A673 (cell line): ENCODE measurements around the gene DYNLT2. TPM values are rescaled to one million over a fixed set of nuclear protein-coding genes. Genes with fewer than 3 reads are reported as not detected.

ENCODE experiments used
- BruUV-seq: library from RNA; stranded (reverse); fragments of 400-500 nt; replicated peaks from 2 replicates; lab custom pipeline; 2021; lab: Mats Ljungman, UMichigan
- CTCF ChIA-PET: fragments of 300-600 bp; sonication (Branson Sonifier 250); formaldehyde crosslinking; loops from one replicate; lab custom pipeline; 2022; ENCODE audit warnings: antibody characterized with exemption; lab: Charles Lee
- POLR2A ChIA-PET: fragments of 300-600 bp; sonication (Branson Sonifier 250); formaldehyde crosslinking; loops from one replicate; lab custom pipeline; 2022; ENCODE audit warnings: antibody characterized with exemption; ENCODE audit not compliant: low non-redundant PET; lab: Charles Lee
- DNase-seq: peaks from one replicate; pipeline ENCODE4 v3.0.0-alpha.2; 2015; ENCODE audit warnings: low spot score
- H3K27ac ChIP-seq: fragments of 200-600 bp; sonication (generic); 2 replicates; pipeline ENCODE4 v1.5.1; 2016; ENCODE audit warnings: mixed run types, low read depth, mild to moderate bottlenecking, mixed read lengths, antibody characterized with exemption, low read length; ENCODE audit not compliant: poor library complexity, severe bottlenecking
- H3K27me3 ChIP-seq: fragments of 200-600 bp; sonication (generic); replicated peaks from 2 replicates; pipeline ENCODE4 v1.6.1; 2017; ENCODE audit warnings: mixed run types, low read depth, mild to moderate bottlenecking, mixed read lengths, antibody characterized with exemption, low read length; ENCODE audit not compliant: insufficient read depth, poor library complexity
- H3K36me3 ChIP-seq: fragments of 200-600 bp; sonication (generic); 2 replicates; pipeline ENCODE4 v1.6.1; 2016; ENCODE audit warnings: mixed run types, mild to moderate bottlenecking, mixed read lengths, antibody characterized with exemption, low read length; ENCODE audit not compliant: insufficient read depth, poor library complexity, severe bottlenecking
- H3K4me1 ChIP-seq: fragments of 200-600 bp; sonication (generic); 2 replicates; pipeline ENCODE4 v1.6.1; 2017; ENCODE audit warnings: mixed run types, mild to moderate bottlenecking, mixed read lengths, antibody characterized with exemption, low read length; ENCODE audit not compliant: insufficient read depth, poor library complexity, severe bottlenecking
- H3K4me3 ChIP-seq: fragments of 200-600 bp; sonication (generic); 2 replicates; pipeline ENCODE4 v1.5.1; 2016; ENCODE audit warnings: low read depth, mixed run types, mild to moderate bottlenecking, mixed read lengths, low read length; ENCODE audit not compliant: poor library complexity, severe bottlenecking
- H3K9me3 ChIP-seq: fragments of 200-600 bp; sonication (generic); 2 replicates; pipeline ENCODE4 v1.6.1; 2016; ENCODE audit warnings: mixed run types, low read depth, mild to moderate bottlenecking, mixed read lengths, antibody characterized with exemption, low read length; ENCODE audit not compliant: poor library complexity, severe bottlenecking
- CTCF ChIP-seq: fragments of 300-800, 200-600 bp; sonication (generic); conservative IDR thresholded peaks from 2 replicates; pipeline ENCODE4 v1.5.1; 2017; ENCODE audit warnings: low read depth, mild to moderate bottlenecking, antibody characterized with exemption, low read length, moderate library complexity, mixed read lengths
- EZH2 ChIP-seq: fragments of 200-600 bp; sonication (generic); IDR thresholded peaks from 2 replicates; pipeline ENCODE4 v1.6.1; 2017; ENCODE audit warnings: borderline replicate concordance, low read depth, mild to moderate bottlenecking, mixed read lengths, antibody characterized with exemption, low read length; ENCODE audit not compliant: poor library complexity, severe bottlenecking
- intact Hi-C: fragments of 100-400 bp; cut with micrococcal nuclease; formaldehyde crosslinking; loops from one replicate; pipeline ENCODE4 v1.10.0; 2022; ENCODE audit not compliant: unreplicated experiment
- total RNA-seq: library from RNA; stranded (reverse); gene quantifications from 2 replicates; pipeline ENCODE4 v1.2.3, GENCODE V29; 2021

DYNLT2 gene
- total RNA-seq, 1 experiment from 2014 or later = 2.4 TPM

- no peaks in the 10 kb centered on the region for H3K9me3 ChIP-seq
- H3K4me1 ChIP-seq = peaks cover 8% of the 10 kb centered on the region
- no peak overlapping the region for H3K4me3 ChIP-seq
- no peaks in the 10 kb centered on the region for H3K27me3 ChIP-seq
- H3K27ac ChIP-seq = no peak overlapping the region
- no TSS peak for BruUV-seq
- TF ChIP-seq EZH2 (no peak), CTCF (no peak)
- POLR2A ChIA-PET = no interaction called here
- DNase-seq = no peak
- intact Hi-C loops = no loop called here
- no peaks in the 10 kb centered on the region for H3K36me3 ChIP-seq
- CTCF ChIA-PET = no interaction called here
Observed at GRCh38 chr6:169785566-169785965, 34.2 kb upstream of the DYNLT2 start.

- no peak overlapping the region for H3K27ac ChIP-seq
- TF ChIP-seq CTCF (no peak), EZH2 (no peak)
- no peaks in the 10 kb centered on the region for H3K9me3 ChIP-seq
- ChIA-PET CTCF (no interaction called here), POLR2A (no interaction called here)
- no peaks in the 10 kb centered on the region for H3K36me3 ChIP-seq
- no TSS peak for BruUV-seq
- no peak for DNase-seq
- H3K4me3 ChIP-seq = no peak overlapping the region
- H3K4me1 ChIP-seq = peaks cover 2% of the 10 kb centered on the region
- intact Hi-C loops = no loop called here
- no peaks in the 10 kb centered on the region for H3K27me3 ChIP-seq
Observed at GRCh38 chr6:169784821-169785340, 33.5 kb upstream of the DYNLT2 start.

- intact Hi-C loops = no loop called here
- H3K27ac ChIP-seq = no peak overlapping the region
- DNase-seq = no peak
- CTCF ChIA-PET = no interaction called here
- no peaks in the 10 kb centered on the region for H3K4me1 ChIP-seq
- POLR2A ChIA-PET = no interaction called here
- TF ChIP-seq CTCF = no peak
- TF ChIP-seq EZH2 = no peak
- H3K36me3 ChIP-seq = no peaks in the 10 kb centered on the region
- no peaks in the 10 kb centered on the region for H3K27me3 ChIP-seq
- no peaks in the 10 kb centered on the region for H3K9me3 ChIP-seq
- no peak overlapping the region for H3K4me3 ChIP-seq
- BruUV-seq = no TSS peak
Observed at GRCh38 chr6:169783971-169784820, 32.8 kb upstream of the DYNLT2 start.
